HepG2 (cell line): ENCODE data around the gene R3HCC1L. TPM values are rescaled to one million over a fixed set of nuclear protein-coding genes. Genes with fewer than 3 reads are reported as not detected.

Source experiments
- ATAC-seq: fragments of 200-7000 bp; cut with Tn5 transposase; 3 replicates; pipeline ENCODE4 v1.9.1; 2020; ENCODE audit warnings: mild to moderate bottlenecking, moderate library complexity
- BruUV-seq: library from RNA; stranded (reverse); fragments of 400-500 nt; replicated peaks from 2 replicates; lab custom pipeline; 2021; lab: Mats Ljungman, UMichigan
- CTCF ChIA-PET: fragments of 300-600 bp; formaldehyde crosslinking; extraction: SDS; loops from one replicate; lab custom pipeline; 2021; ENCODE audit warnings: low total read pairs, inconsistent platforms, low intra/inter-chr PET ratio; lab: Yijun Ruan, JAX
- POLR2A ChIA-PET: fragments of 350-600 bp; sonication (Branson Sonifier 250); formaldehyde crosslinking; loops from one replicate; lab custom pipeline; 2020; ENCODE audit warnings: antibody characterized with exemption, inconsistent platforms; lab: Yijun Ruan, JAX
- DNase-seq: peaks from one replicate; pipeline ENCODE4 v3.0.0-alpha.2; 2015; ENCODE audit warnings: low spot score
- FAIRE-seq: peaks from 3 replicates; lab custom pipeline; 2011; peaks lifted over from hg19 to GRCh38; lab: Jason Lieb, UNC
- H2AFZ ChIP-seq: one replicate; pipeline ENCODE4 v1.6.1; 2011; ENCODE audit warnings: low read length, inconsistent platforms
- H3K27ac ChIP-seq: fragments of 300-600 bp; 3 replicates; pipeline ENCODE4 v1.8.0; 2011; ENCODE audit warnings: mixed run types, mild to moderate bottlenecking, mixed read lengths, low read length, inconsistent platforms; ENCODE audit not compliant: insufficient read depth; ENCODE audit errors: extremely low read length
- H3K27me3 ChIP-seq, 2 experiments: fragments of 200-600 bp in 1 of 2; 2 replicates in 1 of 2; 3 replicates in 1 of 2; pipeline versions ENCODE4 v1.6.0 to v1.8.0; 2011; ENCODE audit warnings: low read length in 2 of 2, mild to moderate bottlenecking in 2 of 2, moderate library complexity in 2 of 2, inconsistent platforms in 1 of 2; ENCODE audit not compliant: insufficient read depth in 2 of 2, control insufficient read depth in 1 of 2
- H3K36me3 ChIP-seq, 2 experiments: fragments of 200-600 bp in 1 of 2; replicated peaks in 1 of 2; 2 replicates in 1 of 2; 3 replicates in 1 of 2; pipeline versions ENCODE4 v1.5.1 to v1.8.0; 2011; ENCODE audit warnings: low read length in 2 of 2, inconsistent platforms in 1 of 2; ENCODE audit not compliant: insufficient read depth in 2 of 2, control insufficient read depth in 1 of 2
- H3K4me1 ChIP-seq: 2 replicates; pipeline ENCODE4 v1.5.1; 2012; ENCODE audit warnings: low read length, inconsistent platforms; ENCODE audit not compliant: insufficient read depth
- H3K4me2 ChIP-seq: 2 replicates; pipeline ENCODE4 v1.6.0; 2011; ENCODE audit warnings: low read depth, low read length, inconsistent platforms
- H3K4me3 ChIP-seq, 3 experiments: fragments of 200-600 bp in 1 of 3; sonication (generic), shearing (Covaris generic) in 1 of 3; replicated peaks in 1 of 3; 2 replicates each; pipeline ENCODE4 v1.5.1; 2011 to 2016; ENCODE audit warnings: low read length in 3 of 3, inconsistent platforms in 2 of 3, low read depth in 2 of 3, mild to moderate bottlenecking in 2 of 3, control low read depth in 1 of 3, mixed read lengths in 1 of 3; ENCODE audit not compliant: insufficient read depth in 1 of 3
- H3K79me2 ChIP-seq: one replicate; pipeline ENCODE4 v1.6.1; 2011; ENCODE audit warnings: low read length, inconsistent platforms; ENCODE audit not compliant: insufficient read depth
- H3K9ac ChIP-seq: 2 replicates; pipeline ENCODE4 v1.6.0; 2011; ENCODE audit warnings: mild to moderate bottlenecking, low read depth, low read length, inconsistent platforms; ENCODE audit not compliant: insufficient read depth
- H3K9me3 ChIP-seq: 2 replicates; pipeline ENCODE4 v1.5.1; 2012; ENCODE audit warnings: mild to moderate bottlenecking, low read length
- H4K20me1 ChIP-seq: 2 replicates; pipeline ENCODE4 v1.6.0; 2011; ENCODE audit warnings: inconsistent platforms, mild to moderate bottlenecking, low read length, moderate library complexity; ENCODE audit not compliant: insufficient read depth
- ATAD3A ChIP-seq: sonication (generic); formaldehyde crosslinking; IDR thresholded peaks from 2 replicates; pipeline ENCODE4 v1.4.0; 2020; ENCODE audit warnings: missing genetic modification reagents
- E2F5 ChIP-seq: sonication (generic); formaldehyde crosslinking; conservative IDR thresholded peaks from 2 replicates; pipeline ENCODE4 v1.4.0; 2020; ENCODE audit warnings: missing genetic modification reagents
- ELF4 ChIP-seq: sonication (generic); formaldehyde crosslinking; IDR thresholded peaks from 2 replicates; pipeline ENCODE4 v1.5.0; 2020; ENCODE audit warnings: missing genetic modification reagents, mild to moderate bottlenecking, moderate library complexity, borderline replicate concordance
- FOSL2 ChIP-seq: sonication (generic); formaldehyde crosslinking; IDR thresholded peaks from 2 replicates; pipeline ENCODE4 v1.4.0; 2020; ENCODE audit warnings: missing genetic modification reagents
- HOXA7 ChIP-seq: sonication (generic); formaldehyde crosslinking; IDR thresholded peaks from 2 replicates; pipeline ENCODE4 v1.8.1; 2022; ENCODE audit warnings: mild to moderate bottlenecking, missing genetic modification reagents, moderate library complexity
- MBD4 ChIP-seq: IDR thresholded peaks from 2 replicates; pipeline ENCODE4 v1.6.1; 2012; ENCODE audit warnings: low read length, inconsistent platforms, borderline replicate concordance
- PRDM4 ChIP-seq: sonication (generic); formaldehyde crosslinking; IDR thresholded peaks from 2 replicates; pipeline ENCODE4 v1.9.0; 2021; ENCODE audit warnings: missing genetic modification reagents, borderline replicate concordance
- TP53 ChIP-seq: sonication (generic); formaldehyde crosslinking; conservative IDR thresholded peaks from 2 replicates; pipeline ENCODE4 v1.4.0; 2020; ENCODE audit warnings: missing genetic modification reagents
- ZBTB43 ChIP-seq: sonication (generic); formaldehyde crosslinking; conservative IDR thresholded peaks from 2 replicates; pipeline ENCODE4 v1.4.0; 2020; ENCODE audit warnings: missing genetic modification reagents
- ZNF83 ChIP-seq: sonication (generic); formaldehyde crosslinking; IDR thresholded peaks from 2 replicates; pipeline ENCODE4 v1.4.0; 2020; ENCODE audit warnings: missing genetic modification reagents, mild to moderate bottlenecking, borderline replicate concordance
- WGBS: methylation state at CpG from one replicate; pipeline ENCODE4 v1.1.6; 2017; ENCODE audit warnings: low lambda C conversion rate; 5-methylcytosine and 5-hydroxymethylcytosine counted together
- in situ Hi-C: cut with HindIII; loops from 2 replicates; pipeline ENCODE4 v1.10.0; 2017; ENCODE audit warnings: low pct_unique_long_range_greater_than_20kb; ENCODE audit not compliant: extremely low pct_ligation_motif_present
- intact Hi-C: fragments of 100-400 bp; cut with micrococcal nuclease; formaldehyde crosslinking; loops from one replicate; pipeline ENCODE4 v1.10.0; 2022; ENCODE audit not compliant: unreplicated experiment
- polyA plus RNA-seq, 8 experiments: library from polyadenylated mRNA; depleted of rRNA in 3 of 8; stranded (reverse) in 7 of 8; unstranded in 1 of 8; fragments of >200 nt; fragmentation: Illumina TruSeq in 4 of 8; extraction: Trizol in 4 of 8; gene quantifications; 2 replicates each; pipeline versions ENCODE4 v1.2.1 to v1.2.3, GENCODE V29; 2011 to 2016; ENCODE audit warnings: low read depth in 4 of 8, missing spikeins in 1 of 8, mixed read lengths in 1 of 8; ENCODE audit not compliant: insufficient read depth in 1 of 8
- total RNA-seq, 5 experiments: library from RNA; depleted of rRNA; stranded (reverse); fragments of >200 nt; fragmentation: Illumina TruSeq; extraction: Trizol; gene quantifications; 2 replicates each; pipeline ENCODE4 v1.2.3, GENCODE V29; 2016; ENCODE audit warnings: low read depth in 1 of 5

R3HCC1L gene
- total and polyA plus RNA-seq, 2 of the 13 experiments (the other 11 are each of a cell fraction or from before 2014, with no cell fraction given): 6.5 to 12.2 TPM

- no peak for TF ChIP-seq ZBTB43
- TF ChIP-seq, all 625 proteins: peak for 0
These were observed 14.6 kb upstream of the R3HCC1L start (continued) for GRCh38 chr10:98119891-98120290.

GRCh38 chr10:98125940-98126631, 8.4 kb upstream of the R3HCC1L start:
- POLR2A ChIA-PET: interaction anchor here (1.0 kb wide), 1 partner anchor 8 kb away, joined by 4 read pairs; the partner anchor contains the start of gene R3HCC1L
- intact Hi-C loops: no loop called here
- DNase-seq: no peak
- Histone ChIP-seq H3K79me2 (no peaks in the 10 kb centered on the region), H3K4me1 (no peaks in the 10 kb centered on the region), H3K27me3 (peaks cover 0 to 1% of the 10 kb centered on the region in 2 experiments; a peak in 1 of 5 replicates), H3K9me3 (no peaks in the 10 kb centered on the region), H3K36me3 (no peaks in the 10 kb centered on the region)
- FAIRE-seq: no peak
- no peak for ATAC-seq
- BruUV-seq: no TSS peak
- no peak for TF ChIP-seq PRDM4 (CRISPR knock-in tag)
- no peak for TF ChIP-seq HOXA7 (CRISPR knock-in tag)
- no peak for TF ChIP-seq MBD4
- TF ChIP-seq FOSL2 (CRISPR knock-in tag): peak; percentile 33; the same call in 1 of the 2 replicates
- TF ChIP-seq TP53 (CRISPR knock-in tag): no peak
- no peak for TF ChIP-seq ATAD3A
- no peak for TF ChIP-seq ZNF83 (CRISPR knock-in tag)
- TF ChIP-seq ELF4 (CRISPR knock-in tag): no peak
- no peak for TF ChIP-seq E2F5 (CRISPR knock-in tag)
- TF ChIP-seq, all 625 proteins: peak for 1
- Histone ChIP-seq H3K4me2 (no peak overlapping the region), H3K27ac (no peak overlapping the region), H2AFZ (no peak overlapping the region), H3K4me3 (no peak overlapping the region), H4K20me1 (no peaks in the 10 kb centered on the region), H3K9ac (no peak overlapping the region)
- in situ Hi-C loops: no loop called here
- 0% methylated on average over 5 of the region's 6 CpGs for WGBS
- CTCF ChIA-PET: no interaction called here
